ENCODE data around the gene GLT8D1.

The GLT8D1 gene

GRCh38 chr3:52712291-52713212 lies 7.0 kb upstream of the GLT8D1 start:
- DNase-seq, result no peak

DNA sequence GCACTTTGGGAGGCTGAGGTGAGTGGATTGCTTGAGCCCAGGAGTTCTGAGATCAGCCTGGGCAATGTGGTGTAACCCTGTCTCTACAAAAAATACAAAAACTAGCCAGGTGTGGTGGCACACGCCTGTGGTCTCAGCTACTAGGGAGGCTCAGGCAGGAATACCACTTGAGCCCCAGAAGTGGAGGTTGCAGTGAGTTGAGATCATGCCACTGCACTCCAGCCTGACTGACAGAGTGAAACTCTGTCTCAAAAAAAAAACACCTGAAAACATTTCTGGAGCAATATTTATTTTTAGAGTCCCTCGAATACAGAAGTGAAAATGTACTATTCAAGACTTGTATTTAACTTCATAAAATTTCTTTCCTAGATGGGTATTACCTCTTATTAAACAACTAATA lies 4.9 kb upstream of the GLT8D1 start:
- DNase-seq, result no peak

DNA sequence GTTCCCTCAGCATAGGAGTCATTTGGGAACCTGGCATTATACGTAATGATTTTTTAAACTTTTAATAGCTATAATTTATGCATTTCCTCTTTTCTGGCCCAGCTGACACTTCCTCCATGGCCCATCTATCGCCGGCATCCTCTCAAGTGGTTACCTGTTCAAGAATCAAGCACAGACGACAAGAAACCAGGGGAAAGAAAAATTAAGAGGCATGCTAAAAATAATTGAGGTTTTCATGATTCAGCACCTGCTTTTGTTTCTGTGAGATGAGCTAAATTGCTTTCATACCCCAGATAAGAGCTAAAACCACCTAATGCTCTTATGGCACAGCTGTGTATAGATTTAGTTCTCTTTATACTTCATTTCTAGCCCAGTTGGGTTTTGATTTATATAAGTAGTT lies 2.0 kb upstream of the GLT8D1 start:
- no peak for DNase-seq

- DNase-seq, result no peak
Observed at GRCh38 chr3:52705438-52705687, 228 bp downstream of the GLT8D1 start.

DNA sequence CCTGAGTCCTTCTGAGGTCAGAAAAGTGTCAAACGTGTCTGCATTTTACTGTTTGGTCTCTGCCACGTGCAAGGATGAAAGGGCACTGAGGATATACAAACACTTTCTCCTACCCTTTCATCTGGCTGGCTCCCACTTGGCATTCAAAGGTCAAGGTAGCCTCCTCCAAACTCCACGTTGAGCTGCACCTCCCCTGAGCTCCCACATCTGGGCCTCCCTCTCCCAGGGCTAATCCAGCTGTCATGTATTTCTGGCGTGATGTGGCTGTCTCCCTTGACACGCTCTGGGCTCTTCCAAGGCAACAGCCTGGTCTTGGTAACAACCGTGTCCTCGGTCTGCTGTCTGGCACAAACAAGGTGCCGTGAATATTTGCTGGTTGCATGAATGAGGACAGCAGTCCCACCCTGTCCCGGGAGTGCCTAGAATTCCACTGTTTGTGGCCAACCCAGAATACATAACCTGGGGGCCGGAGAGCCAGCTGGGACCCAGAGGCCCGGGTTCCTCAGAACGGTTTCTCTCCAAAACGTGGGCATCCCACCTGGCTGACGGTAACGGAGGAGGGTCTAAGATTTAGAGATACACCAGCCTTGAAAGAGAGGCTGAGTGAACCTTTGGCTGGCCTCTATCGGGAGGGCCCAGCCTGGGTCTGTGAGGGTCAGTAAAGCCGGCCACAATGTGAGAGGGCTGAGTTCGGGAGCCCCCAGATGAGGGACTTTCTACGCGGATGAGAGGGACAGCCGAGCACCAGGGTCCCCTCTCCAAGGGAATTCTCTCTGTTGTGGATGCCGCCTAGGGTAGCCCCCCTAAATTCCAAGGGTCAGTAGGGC lies 767 bp downstream of the GLT8D1 start:
- peak in 2 of 14 donors; percentile 23 to 44 for DNase-seq

DNA sequence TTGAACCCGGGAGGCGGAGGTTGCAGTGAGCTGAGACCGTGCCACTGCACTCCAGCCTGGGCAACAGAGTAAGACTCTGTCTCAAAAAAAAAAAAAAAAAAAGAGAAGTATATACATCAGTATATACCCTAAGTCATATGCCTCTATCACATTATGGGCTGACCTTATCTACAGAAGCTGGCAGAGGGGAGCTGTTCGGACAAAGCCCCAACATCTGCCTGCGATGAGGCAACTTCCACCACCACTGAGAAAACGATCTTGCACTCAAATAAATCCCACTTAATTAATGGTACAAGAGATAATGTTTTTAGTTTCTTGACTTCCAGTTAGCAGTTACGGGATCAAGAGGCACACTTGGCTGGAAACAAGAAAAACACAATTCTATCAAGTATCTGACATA lies 2.2 kb downstream of the GLT8D1 start:
- DNase-seq, result no peak

GRCh38 chr3:52697632-52697965 lies 8.0 kb downstream of the GLT8D1 start:
- DNase-seq, result no peak

- DNase-seq, result no peak
Observed at GRCh38 chr3:52696830-52697631, 8.6 kb downstream of the GLT8D1 start.

DNA sequence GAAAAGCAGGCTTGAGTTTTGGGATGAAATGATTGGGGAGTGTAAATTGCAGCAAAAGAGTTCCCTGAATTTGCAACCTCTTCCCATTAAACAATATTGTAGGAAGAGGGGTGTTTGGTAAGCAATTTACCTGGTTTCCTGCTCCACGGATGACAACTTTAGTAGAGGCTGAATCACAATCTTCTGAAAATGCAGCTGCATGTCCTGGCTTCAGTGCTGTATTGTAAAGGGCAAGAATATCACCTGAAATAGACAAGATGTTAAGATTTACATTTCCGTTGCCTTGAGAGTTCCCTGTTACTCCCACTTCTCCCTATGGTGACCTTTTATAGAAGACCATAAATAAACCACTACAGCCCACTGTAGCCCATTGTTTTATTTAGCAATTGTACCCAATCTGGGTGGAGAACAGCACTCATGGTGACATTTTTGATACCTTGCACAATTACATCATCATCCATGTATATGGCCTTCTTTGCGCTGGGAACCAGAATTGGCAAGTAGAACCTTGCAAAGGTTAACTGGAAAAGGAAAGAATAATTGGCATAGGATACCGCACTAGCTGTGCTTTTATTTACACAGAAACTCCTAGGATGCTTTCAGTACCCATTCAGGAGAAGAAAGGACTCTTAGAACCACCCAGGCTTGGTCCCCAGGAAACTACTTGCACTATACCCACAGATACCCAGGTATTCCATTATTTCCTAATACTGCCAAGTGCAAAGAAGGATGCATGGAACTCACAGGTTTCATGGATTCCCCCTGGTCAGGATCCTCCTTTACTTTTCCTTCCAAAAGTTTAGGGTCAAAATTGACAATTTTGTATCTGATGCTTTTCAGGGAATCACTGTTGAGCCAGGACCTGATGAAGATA lies 9.6 kb downstream of the GLT8D1 start:
- no peak for DNase-seq

- DNase-seq, result no peak
Observed at GRCh38 chr3:52694528-52695189, 10.9 kb downstream of the GLT8D1 start.

GRCh38 chr3:52693071-52693470 lies 12.5 kb downstream of the GLT8D1 start:
- DNase-seq, result no peak

GRCh38 chr3:52690560-52690959 lies 15.0 kb downstream of the GLT8D1 start:
- no peak for DNase-seq

DNA sequence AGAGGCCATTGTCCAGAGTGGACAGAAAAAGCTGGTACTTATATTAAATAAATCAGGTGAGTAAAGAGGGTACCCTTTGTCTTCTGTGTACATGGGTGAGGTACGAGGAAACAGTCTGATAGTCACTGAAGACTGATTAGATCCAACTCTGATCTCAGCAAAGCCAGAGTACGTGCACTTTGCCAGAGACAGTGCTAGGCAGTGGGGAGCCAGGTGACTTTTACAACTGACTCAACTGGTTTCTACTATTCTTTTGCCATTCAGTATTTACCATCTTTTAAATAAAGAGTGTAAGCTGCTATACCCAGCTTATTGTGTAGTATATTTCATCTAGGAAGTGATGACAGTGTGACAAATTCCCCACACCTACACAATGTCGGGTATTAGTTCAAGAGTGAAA lies 16.4 kb downstream of the GLT8D1 start:
- no peak for DNase-seq

- no peak for DNase-seq
Observed at GRCh38 chr3:52688266-52688665, 17.3 kb downstream of the GLT8D1 start.

GRCh38 chr3:52685709-52686691 lies 19.6 kb downstream of the GLT8D1 start, which contains the start of the genes GNL3 and PBRM1:
GNL3 (plus strand) TSS chr3:52686032; CDS start chr3:52686093, 61 bp downstream.
PBRM1 (minus strand) TSS chr3:52685913.
- DNase-seq, result peak; percentile 80 to 96 (median 92)

DNA sequence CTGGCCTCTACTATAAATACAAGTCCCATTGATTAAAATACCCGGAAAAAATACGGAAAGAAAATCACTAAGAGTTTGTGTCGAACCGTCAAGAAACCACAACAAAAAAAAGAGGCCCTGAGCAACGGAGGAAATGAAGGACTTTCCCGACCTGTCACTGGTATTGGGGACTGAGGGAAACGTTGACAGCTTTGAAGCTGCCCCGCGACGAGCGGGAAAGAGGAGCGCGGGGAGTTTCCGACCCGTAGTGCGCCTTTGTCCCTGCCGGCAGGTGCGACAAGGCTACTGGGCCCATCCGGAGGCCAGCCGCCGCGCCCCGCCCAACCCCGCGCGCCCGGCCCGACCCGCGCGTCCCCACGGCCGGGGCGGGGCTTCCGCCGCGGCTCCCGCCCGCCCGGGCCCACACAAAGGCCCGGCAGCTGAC lies 20.3 kb downstream of the GLT8D1 start:
- DNase-seq, result peak in 11 of 14 donors; percentile 70 to 96 (median 92)

GRCh38 chr3:52684184-52684583 lies 21.4 kb downstream of the GLT8D1 start:
- DNase-seq, result no peak

DNA sequence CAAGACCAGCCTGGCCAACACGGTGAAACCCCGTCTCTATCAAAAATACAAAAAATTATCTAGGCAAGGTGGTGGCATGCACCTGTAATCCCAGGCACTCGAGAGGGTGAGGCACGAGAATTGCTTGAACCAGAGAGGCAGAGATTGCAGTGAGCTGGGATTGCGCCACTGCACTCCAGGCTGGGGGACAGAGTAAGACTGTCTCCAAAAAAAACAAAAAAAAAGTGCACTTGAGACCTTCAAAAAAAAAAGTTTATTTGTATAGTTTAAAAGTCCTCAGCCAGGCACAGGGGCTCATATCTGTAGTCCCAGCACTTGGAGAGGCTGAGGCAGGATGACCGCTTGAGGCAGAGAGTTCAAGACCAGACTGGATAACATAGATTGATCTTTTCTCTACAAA lies 22.0 kb downstream of the GLT8D1 start:
- DNase-seq, result no peak

DNA sequence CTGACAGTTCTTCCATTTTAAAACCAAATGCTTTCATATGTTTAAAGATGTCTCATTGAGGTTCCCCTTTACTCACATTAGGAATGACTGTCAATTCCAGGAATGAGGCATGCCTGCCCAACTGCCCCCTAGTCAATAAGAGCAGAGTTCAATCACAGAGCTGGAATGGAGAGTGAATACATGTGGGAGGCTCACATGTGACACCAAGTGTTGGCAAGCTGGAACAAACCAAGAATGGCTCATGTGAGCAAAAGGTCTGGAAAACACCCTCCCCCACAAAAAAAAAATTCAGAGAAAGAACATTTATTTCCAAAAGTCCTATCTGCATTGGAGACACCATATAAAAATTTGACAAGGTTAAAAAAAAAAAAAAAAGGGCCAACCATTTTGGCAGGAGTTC lies 23.6 kb downstream of the GLT8D1 start:
- peak in 4 of 14 donors; percentile 1 to 18 (median 11) for DNase-seq

DNA sequence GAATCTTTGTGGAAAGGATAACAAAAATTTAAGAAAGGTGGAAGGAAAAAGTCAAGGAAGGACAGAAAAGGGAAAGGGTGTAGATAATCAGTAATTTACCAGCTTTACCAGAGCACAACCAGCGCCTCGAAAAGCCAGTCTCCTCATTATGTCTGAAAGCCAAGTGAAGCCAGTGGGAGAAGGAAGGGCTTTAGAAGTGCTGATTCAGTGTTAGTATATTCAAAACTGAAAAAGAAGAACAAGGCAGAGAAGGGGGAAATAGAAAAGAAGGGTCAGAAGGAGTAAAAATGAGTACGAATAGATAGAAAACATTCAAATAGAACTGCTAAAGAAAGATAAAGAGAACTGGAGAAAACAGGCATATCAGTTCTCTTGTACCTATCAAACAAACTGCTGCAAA lies 24.0 kb downstream of the GLT8D1 start:
- DNase-seq, result no peak
